Peyer's patch (tissue), 4 donors: ENCODE results near the gene SNRPD3.

Experiments used
- POLR2A ChIP-seq, 2 donors: fragments of 450-650 bp; IDR thresholded peaks; one replicate each; pipeline ENCODE4 v1.5.1; 2017; ENCODE audit warnings: antibody characterized with exemption in 2 of 2, mild to moderate bottlenecking in 2 of 2, moderate library complexity in 2 of 2
- TF ChIP-seq, protein P1 (sequence below), 6 experiments: fragments of 450-650 bp in 4 of 6; fragments of 200-600 bp in 2 of 6; sonication (generic) in 1 of 6; IDR thresholded peaks; one replicate each; pipeline ENCODE4 v1.5.1; 2017 to 2019; ENCODE audit warnings: antibody characterized with exemption in 6 of 6, mild to moderate bottlenecking in 3 of 6, moderate library complexity in 1 of 6

DNA sequence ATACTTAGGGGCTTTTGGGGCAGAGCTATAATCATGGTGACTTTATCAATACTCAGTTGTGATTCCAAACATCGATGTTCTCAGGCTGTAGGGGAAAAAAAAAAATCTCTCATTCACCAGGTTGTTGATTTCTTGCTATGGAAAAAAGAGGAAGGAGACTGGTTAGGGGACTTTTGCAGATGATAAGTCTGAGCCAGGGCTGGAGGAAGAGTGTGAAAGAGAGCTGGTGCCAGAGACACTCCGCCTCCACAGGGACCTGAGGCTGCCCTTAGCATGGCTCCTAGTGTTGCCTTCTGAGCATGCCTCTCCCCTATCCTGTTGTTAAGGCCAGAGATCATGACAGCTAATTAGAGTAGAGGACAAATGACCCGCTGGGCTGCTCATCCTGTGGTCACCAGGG lies 43.8 kb upstream of the SNRPD3 start:
- TF ChIP-seq, protein P1, sequence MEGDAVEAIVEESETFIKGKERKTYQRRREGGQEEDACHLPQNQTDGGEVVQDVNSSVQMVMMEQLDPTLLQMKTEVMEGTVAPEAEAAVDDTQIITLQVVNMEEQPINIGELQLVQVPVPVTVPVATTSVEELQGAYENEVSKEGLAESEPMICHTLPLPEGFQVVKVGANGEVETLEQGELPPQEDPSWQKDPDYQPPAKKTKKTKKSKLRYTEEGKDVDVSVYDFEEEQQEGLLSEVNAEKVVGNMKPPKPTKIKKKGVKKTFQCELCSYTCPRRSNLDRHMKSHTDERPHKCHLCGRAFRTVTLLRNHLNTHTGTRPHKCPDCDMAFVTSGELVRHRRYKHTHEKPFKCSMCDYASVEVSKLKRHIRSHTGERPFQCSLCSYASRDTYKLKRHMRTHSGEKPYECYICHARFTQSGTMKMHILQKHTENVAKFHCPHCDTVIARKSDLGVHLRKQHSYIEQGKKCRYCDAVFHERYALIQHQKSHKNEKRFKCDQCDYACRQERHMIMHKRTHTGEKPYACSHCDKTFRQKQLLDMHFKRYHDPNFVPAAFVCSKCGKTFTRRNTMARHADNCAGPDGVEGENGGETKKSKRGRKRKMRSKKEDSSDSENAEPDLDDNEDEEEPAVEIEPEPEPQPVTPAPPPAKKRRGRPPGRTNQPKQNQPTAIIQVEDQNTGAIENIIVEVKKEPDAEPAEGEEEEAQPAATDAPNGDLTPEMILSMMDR (IDR thresholded peaks at IDR 0.05) = no peak
- no peak for TF ChIP-seq POLR2A (IDR thresholded peaks at IDR 0.05)
